ENCODE results near the gene HOXA9.

DNA sequence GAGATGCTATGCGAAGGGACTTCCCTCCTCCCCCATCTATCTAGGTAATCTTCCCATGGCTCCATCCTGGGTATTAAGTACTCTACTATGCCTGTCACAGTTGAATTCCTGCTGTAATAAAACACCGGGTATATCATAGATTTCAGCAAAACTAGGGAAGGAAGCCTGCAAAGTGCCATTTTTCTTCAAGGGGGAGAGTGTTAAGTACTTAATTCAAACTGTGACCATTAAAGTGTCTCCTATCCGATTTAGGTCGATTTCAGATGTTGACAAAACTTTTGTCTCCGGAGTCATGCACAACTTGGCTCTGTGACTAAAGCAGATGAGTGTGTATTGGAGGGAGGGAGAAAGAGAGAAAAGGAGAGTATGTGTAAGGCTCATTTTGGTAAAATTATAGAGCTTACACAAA, 39.3 kb downstream of the HOXA9 start:
- no peak for TF ChIP-seq POLR2A (IDR thresholded peaks at IDR 0.05)
- no peak for TF ChIP-seq CTCF (IDR thresholded peaks at IDR 0.05)

All from testis (tissue), 2 donors.